Loucy (cell line): Measurements from ENCODE around the gene COA1.

Experiments used
- CTCF ChIP-seq: fragments of 200-600 bp; sonication (generic); conservative IDR thresholded peaks from 2 replicates; pipeline ENCODE4 v1.5.1; 2014; ENCODE audit warnings: mild to moderate bottlenecking, antibody characterized with exemption, low read length
- EZH2phosphoT487 ChIP-seq: fragments of 200-600 bp; IDR thresholded peaks from 2 replicates; pipeline ENCODE4 v1.6.1; 2018; ENCODE audit warnings: antibody characterized with exemption, mild to moderate bottlenecking, moderate library complexity, borderline replicate concordance

- no peak for TF ChIP-seq CTCF
- TF ChIP-seq EZH2phosphoT487: no peak
Measured at GRCh38 chr7:43702974-43703373, 26.3 kb downstream of the COA1 start.
